ENCODE measurements around the gene STXBP3.
"Not testable (repeated sequence)": the region's sequence is repeated elsewhere in the genome, so short reads cannot be mapped to it uniquely, and the experiment has no call there.

Gene STXBP3

GRCh38 chr1:108746382-108747170 is at the start of gene STXBP3:
TSS of gene STXBP3 (plus strand) at chr1:108746674. CDS start at chr1:108746738, 64 bp downstream.
- Mint-ChIP-seq H3K9me3 (no peaks in the 10 kb centered on the region), H3K27ac (peak within 1 kb of the TSS; percentile 94 to 100 (median 99)), H3K27me3 (ENCODE audit: low read depth) (no peaks in the 10 kb centered on the region), H3K36me3 (ENCODE audit: low read depth) (peaks cover 3% of the 10 kb centered on the region), H3K4me3 (peak within 1 kb of the TSS; percentile 96 to 97 (median 97)), H3K4me1 (peaks cover 11% of the 10 kb centered on the region)
- TF ChIP-seq CTCF (IDR thresholded peaks at IDR 0.05; ENCODE audit: unreplicated experiment in 3 of 3), result peak; percentile 96 to 98 (median 98)

- H3K27me3 Mint-ChIP-seq (ENCODE audit: low read depth), result no peaks in the 10 kb centered on the region
- H3K4me3 Mint-ChIP-seq, result no peak overlapping the region
- peaks cover 6% of the 10 kb centered on the region for H3K4me1 Mint-ChIP-seq
- no peaks in the 10 kb centered on the region for H3K9me3 Mint-ChIP-seq
- H3K27ac Mint-ChIP-seq, result no peak overlapping the region
- peaks cover 60% of the 10 kb centered on the region for H3K36me3 Mint-ChIP-seq (ENCODE audit: low read depth)
- TF ChIP-seq CTCF (IDR thresholded peaks at IDR 0.05; ENCODE audit: unreplicated experiment in 3 of 3), result no peak
These were observed 46.8 kb upstream of the STXBP3 start for GRCh38 chr1:108699375-108700332.

GRCh38 chr1:108701176-108701849 is 45.2 kb upstream of the STXBP3 start:
- no peaks in the 10 kb centered on the region for H3K4me1 Mint-ChIP-seq
- no peak for TF ChIP-seq CTCF (IDR thresholded peaks at IDR 0.05; ENCODE audit: unreplicated experiment in 3 of 3)
- H3K9me3 Mint-ChIP-seq, result no peaks in the 10 kb centered on the region
- H3K27ac Mint-ChIP-seq, result no peak overlapping the region
- H3K27me3 Mint-ChIP-seq (ENCODE audit: low read depth), result no peaks in the 10 kb centered on the region
- no peak overlapping the region for H3K4me3 Mint-ChIP-seq
- H3K36me3 Mint-ChIP-seq (ENCODE audit: low read depth), result peaks cover 53% of the 10 kb centered on the region

- H3K27ac Mint-ChIP-seq; H3K9me3 Mint-ChIP-seq; H3K4me1 Mint-ChIP-seq; H3K27me3 Mint-ChIP-seq (ENCODE audit: low read depth); H3K4me3 Mint-ChIP-seq: not testable (repeated sequence)
- H3K36me3 Mint-ChIP-seq (ENCODE audit: low read depth), result peaks cover 45% of the 10 kb centered on the region
These were observed 44.4 kb upstream of the STXBP3 start for GRCh38 chr1:108702109-108702508.

- Mint-ChIP-seq H3K4me3 (no peak overlapping the region), H3K36me3 (ENCODE audit: low read depth) (peaks cover 27% of the 10 kb centered on the region), H3K27ac (no peak overlapping the region), H3K9me3 (no peaks in the 10 kb centered on the region), H3K27me3 (ENCODE audit: low read depth) (no peaks in the 10 kb centered on the region), H3K4me1 (no peaks in the 10 kb centered on the region)
- no peak for TF ChIP-seq CTCF (IDR thresholded peaks at IDR 0.05; ENCODE audit: unreplicated experiment in 3 of 3)
These were observed 42.5 kb upstream of the STXBP3 start for GRCh38 chr1:108703939-108704338.

GRCh38 chr1:108704496-108704895 is 42.0 kb upstream of the STXBP3 start:
- no peaks in the 10 kb centered on the region for H3K27me3 Mint-ChIP-seq (ENCODE audit: low read depth)
- H3K4me3 Mint-ChIP-seq, result no peak overlapping the region
- H3K9me3 Mint-ChIP-seq, result no peaks in the 10 kb centered on the region
- no peak for TF ChIP-seq CTCF (IDR thresholded peaks at IDR 0.05; ENCODE audit: unreplicated experiment in 3 of 3)
- H3K36me3 Mint-ChIP-seq (ENCODE audit: low read depth), result peaks cover 21% of the 10 kb centered on the region
- H3K27ac Mint-ChIP-seq, result no peak overlapping the region
- no peaks in the 10 kb centered on the region for H3K4me1 Mint-ChIP-seq

Data from nephron (organoid).